Thyroid gland (tissue), 4 donors: ENCODE results near the gene RPS6KA5.

Experiments used
- CTCF ChIP-seq, 6 experiments: fragments of 200-600 bp in 3 of 6; fragments of 450-650 bp in 3 of 6; sonication (generic) in 3 of 6; IDR thresholded peaks; one replicate each; pipeline ENCODE4 v1.5.1; 2016 to 2019; ENCODE audit warnings: antibody characterized with exemption in 6 of 6, mild to moderate bottlenecking in 2 of 6, inconsistent platforms in 1 of 6, moderate library complexity in 1 of 6
- POLR2A ChIP-seq, 2 donors: fragments of 450-650 bp; IDR thresholded peaks; one replicate each; pipeline ENCODE4 v1.6.1; 2017; ENCODE audit warnings: antibody characterized with exemption in 2 of 2, mild to moderate bottlenecking in 2 of 2, moderate library complexity in 1 of 2

- TF ChIP-seq CTCF (IDR thresholded peaks at IDR 0.05), result no peak
- TF ChIP-seq POLR2A (IDR thresholded peaks at IDR 0.05), result no peak
Measured at GRCh38 chr14:91012045-91012444, 48.4 kb downstream of the RPS6KA5 start.
